Thyroid gland (tissue), 4 donors: Measurements from ENCODE around the gene RBPMS2. TPM values are rescaled to one million over a fixed set of nuclear protein-coding genes. Genes with fewer than 3 reads are reported as not detected.
A peak's percentile ranks its signal among the peaks of the same experiment; 100 is the strongest.

Experiments
- DNase-seq, 2 donors: peaks; one replicate each; pipeline ENCODE4 v3.0.0-alpha.2; 2019
- H3K27ac ChIP-seq, 3 donors: fragments of 200-600 bp; sonication (generic); 1 replicate in 2 of 3; 2 replicates in 1 of 3; pipeline ENCODE4 v1.5.1; 2016 to 2019; ENCODE audit warnings: mild to moderate bottlenecking in 1 of 3, moderate library complexity in 1 of 3
- H3K27me3 ChIP-seq: fragments of 200-600 bp; sonication (generic); one replicate; pipeline ENCODE4 v1.5.1; 2019
- H3K36me3 ChIP-seq, 2 donors: fragments of 200-600 bp; sonication (generic); one replicate each; pipeline ENCODE4 v1.5.1; 2016 to 2019
- H3K4me1 ChIP-seq, 2 donors: fragments of 200-600 bp; sonication (generic); one replicate each; pipeline ENCODE4 v1.5.1; 2017 to 2019
- H3K4me3 ChIP-seq, 3 donors: fragments of 200-600 bp; sonication (generic); replicated peaks in 1 of 3; 1 replicate in 2 of 3; 2 replicates in 1 of 3; pipeline ENCODE4 v1.5.1; 2016; ENCODE audit warnings: mild to moderate bottlenecking in 1 of 3
- H3K9me3 ChIP-seq: fragments of 200-600 bp; sonication (generic); one replicate; pipeline ENCODE4 v1.5.1; 2017
- POLR2A ChIP-seq, 2 donors: fragments of 450-650 bp; IDR thresholded peaks; one replicate each; pipeline ENCODE4 v1.6.1; 2017; ENCODE audit warnings: antibody characterized with exemption in 2 of 2, mild to moderate bottlenecking in 2 of 2, moderate library complexity in 1 of 2
- WGBS, 2 donors: methylation state at CpG; one replicate each; pipeline ENCODE4 v1.1.5; 2017; 5-methylcytosine and 5-hydroxymethylcytosine counted together
- intact Hi-C: fragments of 100-400 bp; cut with DNase I; formaldehyde crosslinking; loops from one replicate; pipeline ENCODE4 v1.15.1; 2023
- total RNA-seq, 4 donors: library from RNA; depleted of rRNA; stranded (reverse); fragments of >200 nt; gene quantifications; one replicate each; pipeline ENCODE4 v1.2.3, GENCODE V29; 2016
- TF ChIP-seq, protein P1 (sequence below), 6 experiments: fragments of 200-600 bp in 3 of 6; fragments of 450-650 bp in 3 of 6; sonication (generic) in 3 of 6; IDR thresholded peaks; one replicate each; pipeline ENCODE4 v1.5.1; 2016 to 2019; ENCODE audit warnings: antibody characterized with exemption in 6 of 6, mild to moderate bottlenecking in 2 of 6, inconsistent platforms in 1 of 6, moderate library complexity in 1 of 6

The RBPMS2 gene
- total RNA-seq, 4 donors from 2014 or later, result 2.6 to 3.5 (median 3.1) TPM

DNA sequence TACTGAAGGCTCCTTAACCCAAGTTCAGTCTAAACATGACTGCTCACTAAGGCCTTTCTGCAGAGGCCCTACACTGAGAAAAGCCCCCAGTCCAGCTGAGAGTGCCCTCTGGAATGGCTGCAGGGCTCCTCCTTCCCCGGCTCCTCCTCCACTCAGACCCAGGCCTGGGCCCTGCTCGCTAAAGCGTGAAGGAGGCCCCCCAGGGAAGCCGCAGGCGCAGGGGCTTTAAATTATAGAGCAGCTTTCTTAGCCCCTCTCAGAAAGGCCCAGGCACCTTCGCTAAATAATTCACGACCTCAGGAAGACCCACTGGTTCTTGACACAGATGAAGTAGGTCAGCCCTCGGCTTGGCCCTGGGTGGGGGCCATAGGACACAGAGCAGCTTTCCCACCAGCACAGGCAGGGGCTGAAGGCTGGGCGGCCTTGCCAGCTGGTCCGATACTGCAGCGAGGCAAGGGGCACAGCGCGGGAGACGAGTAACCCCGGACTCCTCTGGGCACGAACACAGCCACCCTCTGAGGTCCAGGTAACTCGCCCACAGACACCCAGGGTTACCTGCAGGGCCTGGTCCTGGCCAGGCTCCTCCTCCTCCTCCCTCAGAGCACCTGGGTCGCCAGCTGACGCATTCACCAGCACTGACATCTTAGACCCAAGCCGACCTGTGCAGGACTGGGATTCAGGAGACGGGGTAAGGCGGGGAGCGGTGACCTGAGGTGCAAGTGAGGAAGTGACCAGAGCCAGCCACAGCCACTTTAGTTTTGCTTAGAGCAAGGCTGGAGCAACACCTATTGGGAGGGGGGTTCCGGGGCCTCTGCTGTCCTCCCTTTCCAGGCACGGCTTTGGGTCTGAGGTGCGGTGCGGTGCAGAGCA lies 36.9 kb downstream of the RBPMS2 start:
- Histone ChIP-seq H3K4me3 (no peak overlapping the region), H3K27ac (peak overlapping the region; percentile 43 to 66 (median 62)), H3K27me3 (no peaks in the 10 kb centered on the region), H3K4me1 (peaks cover 25 to 50% of the 10 kb centered on the region in 2 donors), H3K9me3 (no peaks in the 10 kb centered on the region), H3K36me3 (no peaks in the 10 kb centered on the region)
- WGBS, 2 donors, result 55 to 76% methylated on average over 16 to 21 of the region's 27 CpGs
- DNase-seq, result peak; percentile 54 to 62
- TF ChIP-seq, protein P1, sequence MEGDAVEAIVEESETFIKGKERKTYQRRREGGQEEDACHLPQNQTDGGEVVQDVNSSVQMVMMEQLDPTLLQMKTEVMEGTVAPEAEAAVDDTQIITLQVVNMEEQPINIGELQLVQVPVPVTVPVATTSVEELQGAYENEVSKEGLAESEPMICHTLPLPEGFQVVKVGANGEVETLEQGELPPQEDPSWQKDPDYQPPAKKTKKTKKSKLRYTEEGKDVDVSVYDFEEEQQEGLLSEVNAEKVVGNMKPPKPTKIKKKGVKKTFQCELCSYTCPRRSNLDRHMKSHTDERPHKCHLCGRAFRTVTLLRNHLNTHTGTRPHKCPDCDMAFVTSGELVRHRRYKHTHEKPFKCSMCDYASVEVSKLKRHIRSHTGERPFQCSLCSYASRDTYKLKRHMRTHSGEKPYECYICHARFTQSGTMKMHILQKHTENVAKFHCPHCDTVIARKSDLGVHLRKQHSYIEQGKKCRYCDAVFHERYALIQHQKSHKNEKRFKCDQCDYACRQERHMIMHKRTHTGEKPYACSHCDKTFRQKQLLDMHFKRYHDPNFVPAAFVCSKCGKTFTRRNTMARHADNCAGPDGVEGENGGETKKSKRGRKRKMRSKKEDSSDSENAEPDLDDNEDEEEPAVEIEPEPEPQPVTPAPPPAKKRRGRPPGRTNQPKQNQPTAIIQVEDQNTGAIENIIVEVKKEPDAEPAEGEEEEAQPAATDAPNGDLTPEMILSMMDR (IDR thresholded peaks at IDR 0.05), result no peak
- TF ChIP-seq POLR2A (IDR thresholded peaks at IDR 0.05), result no peak
- intact Hi-C loops, result loop anchor here (10.0 kb wide), 1 partner anchor 156 kb away; no protein-coding TSS in a partner anchor

GRCh38 chr15:64732156-64732860 lies 43.1 kb downstream of the RBPMS2 start:
- DNase-seq, result no peak
- intact Hi-C loops, result loop anchor here (10.0 kb wide), 1 partner anchor 162 kb away; no protein-coding TSS in a partner anchor
- TF ChIP-seq, protein P1 (IDR thresholded peaks at IDR 0.05), result no peak
- TF ChIP-seq POLR2A (IDR thresholded peaks at IDR 0.05), result no peak
- Histone ChIP-seq H3K27me3 (no peaks in the 10 kb centered on the region), H3K36me3 (no peaks in the 10 kb centered on the region), H3K9me3 (no peaks in the 10 kb centered on the region), H3K4me3 (no peak overlapping the region), H3K4me1 (peaks cover 0 to 16% of the 10 kb centered on the region in 2 donors), H3K27ac (no peak overlapping the region)
- 83 to 86% methylated on average over 7 of the region's 7 CpGs for WGBS, 2 donors

DNA sequence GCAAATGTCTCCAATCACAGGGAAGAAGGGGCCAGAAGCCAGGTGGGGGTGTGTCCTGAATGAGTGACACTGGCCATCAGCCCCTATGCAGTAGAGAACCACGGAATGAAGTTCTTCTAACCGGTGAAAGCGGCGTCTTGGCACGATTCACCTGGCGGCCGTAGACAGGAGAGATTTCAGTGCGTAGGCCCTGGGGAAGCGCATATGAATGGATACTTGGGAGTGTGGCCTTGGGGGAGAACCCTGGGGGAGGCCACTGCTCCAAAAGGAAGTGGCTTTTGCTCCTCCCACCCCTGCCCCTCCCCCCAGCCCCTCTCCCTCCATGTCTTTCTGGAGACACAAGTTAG lies 43.6 kb downstream of the RBPMS2 start:
- H3K36me3 ChIP-seq, result no peaks in the 10 kb centered on the region
- no peak for TF ChIP-seq POLR2A (IDR thresholded peaks at IDR 0.05)
- TF ChIP-seq, protein P1 (IDR thresholded peaks at IDR 0.05), result no peak
- intact Hi-C loops, result loop anchor here (2.0 to 10.0 kb wide), 2 partner anchors 79 to 163 kb away; no protein-coding TSS in a partner anchor
- H3K4me1 ChIP-seq, result peaks cover 0 to 13% of the 10 kb centered on the region in 2 donors
- no peak overlapping the region for H3K4me3 ChIP-seq
- peak overlapping the region in 1 of 3 donors; percentile 6 for H3K27ac ChIP-seq
- DNase-seq, result no peak
- H3K9me3 ChIP-seq, result no peaks in the 10 kb centered on the region
- H3K27me3 ChIP-seq, result no peaks in the 10 kb centered on the region
- 70 to 79% methylated on average over 9 of the region's 9 CpGs for WGBS, 2 donors

- intact Hi-C loops, result loop anchor here (2.0 to 10.0 kb wide), 2 partner anchors 80 to 164 kb away; no protein-coding TSS in a partner anchor
- Histone ChIP-seq H3K27ac (peak overlapping the region in 1 of 3 donors; percentile 6), H3K27me3 (no peaks in the 10 kb centered on the region), H3K9me3 (no peaks in the 10 kb centered on the region), H3K4me1 (peaks cover 0 to 8% of the 10 kb centered on the region in 2 donors), H3K36me3 (no peaks in the 10 kb centered on the region), H3K4me3 (no peak overlapping the region)
- 25 to 29% methylated on average over 16 of the region's 16 CpGs for WGBS, 2 donors
- TF ChIP-seq, protein P1 (IDR thresholded peaks at IDR 0.05), result peak; percentile 85 to 99 (median 95)
- TF ChIP-seq POLR2A (IDR thresholded peaks at IDR 0.05), result no peak
- peak; percentile 95 to 96 for DNase-seq
Observed at GRCh38 chr15:64731012-64731804, 44.2 kb downstream of the RBPMS2 start.
